ENCODE data around the gene BABAM2.

DNA sequence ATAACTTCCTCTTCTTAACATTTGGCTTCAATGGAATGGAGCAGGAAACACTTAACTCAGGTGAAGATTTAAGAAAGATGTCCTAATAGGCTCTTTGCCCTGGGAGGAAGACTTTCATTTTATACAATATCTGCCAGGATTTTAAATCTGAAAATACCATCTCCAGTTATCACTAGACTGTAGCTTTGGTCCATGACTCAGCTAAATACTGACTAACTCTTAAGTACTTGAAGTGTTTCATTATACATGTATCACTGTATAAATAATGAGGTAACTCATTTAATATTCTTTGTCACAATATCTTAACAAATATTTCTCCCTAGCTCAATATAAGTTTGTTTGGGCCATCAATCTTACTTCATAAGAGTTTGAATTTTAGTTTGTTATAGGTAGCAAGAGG lies 35.1 kb upstream of the BABAM2 start:
- TF ChIP-seq, protein P1, sequence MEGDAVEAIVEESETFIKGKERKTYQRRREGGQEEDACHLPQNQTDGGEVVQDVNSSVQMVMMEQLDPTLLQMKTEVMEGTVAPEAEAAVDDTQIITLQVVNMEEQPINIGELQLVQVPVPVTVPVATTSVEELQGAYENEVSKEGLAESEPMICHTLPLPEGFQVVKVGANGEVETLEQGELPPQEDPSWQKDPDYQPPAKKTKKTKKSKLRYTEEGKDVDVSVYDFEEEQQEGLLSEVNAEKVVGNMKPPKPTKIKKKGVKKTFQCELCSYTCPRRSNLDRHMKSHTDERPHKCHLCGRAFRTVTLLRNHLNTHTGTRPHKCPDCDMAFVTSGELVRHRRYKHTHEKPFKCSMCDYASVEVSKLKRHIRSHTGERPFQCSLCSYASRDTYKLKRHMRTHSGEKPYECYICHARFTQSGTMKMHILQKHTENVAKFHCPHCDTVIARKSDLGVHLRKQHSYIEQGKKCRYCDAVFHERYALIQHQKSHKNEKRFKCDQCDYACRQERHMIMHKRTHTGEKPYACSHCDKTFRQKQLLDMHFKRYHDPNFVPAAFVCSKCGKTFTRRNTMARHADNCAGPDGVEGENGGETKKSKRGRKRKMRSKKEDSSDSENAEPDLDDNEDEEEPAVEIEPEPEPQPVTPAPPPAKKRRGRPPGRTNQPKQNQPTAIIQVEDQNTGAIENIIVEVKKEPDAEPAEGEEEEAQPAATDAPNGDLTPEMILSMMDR (IDR thresholded peaks at IDR 0.05; ENCODE audit: insufficient read depth, low read depth, low read length) = no peak
- no peak for TF ChIP-seq EZH2 (IDR thresholded peaks at IDR 0.05; ENCODE audit: insufficient read depth, low read length)
